Measurements from ENCODE around the gene FARS2. TPM values are rescaled to one million over a fixed set of nuclear protein-coding genes. Genes with fewer than 3 reads are reported as not detected.
A peak's percentile ranks its signal among the peaks of the same experiment; 100 is the strongest.
"Not testable (repeated sequence)": the region's sequence is repeated elsewhere in the genome, so short reads cannot be mapped to it uniquely, and the experiment has no call there.

Gene FARS2
- total and polyA plus RNA-seq, 4 donors: 6.3 to 14.2 (median 10.5) TPM

- intact Hi-C loops (cut with DNase I): no loop called here
- Histone ChIP-seq H3K27me3 (ENCODE audit: control insufficient read depth in 1 of 2, insufficient read depth in 2 of 2, low read length in 1 of 2) (no peaks in the 10 kb centered on the region), H3K27ac (ENCODE audit: low read depth in 1 of 2, low read length in 2 of 2) (no peak overlapping the region), H3K36me3 (ENCODE audit: control insufficient read depth in 1 of 2, insufficient read depth in 2 of 2, low read length in 1 of 2) (no peaks in the 10 kb centered on the region), H3K9me3 (ENCODE audit: control insufficient read depth, low read length) (no peaks in the 10 kb centered on the region), H3K4me1 (ENCODE audit: control insufficient read depth in 1 of 2, insufficient read depth in 2 of 2, low read length in 2 of 2) (no peaks in the 10 kb centered on the region), H3K4me3 (ENCODE audit: low read length in 2 of 2) (no peak overlapping the region)
- ATAC-seq (ENCODE audit: low FRiP score) (peak; percentile 69), DNase-seq (peak; percentile 61 to 77)
- 36 to 37% methylated on average over 26 of the region's 26 CpGs for WGBS, 2 donors
These were observed 521.7 kb downstream of the FARS2 start for GRCh38 chr6:5782783-5783547.

DNA sequence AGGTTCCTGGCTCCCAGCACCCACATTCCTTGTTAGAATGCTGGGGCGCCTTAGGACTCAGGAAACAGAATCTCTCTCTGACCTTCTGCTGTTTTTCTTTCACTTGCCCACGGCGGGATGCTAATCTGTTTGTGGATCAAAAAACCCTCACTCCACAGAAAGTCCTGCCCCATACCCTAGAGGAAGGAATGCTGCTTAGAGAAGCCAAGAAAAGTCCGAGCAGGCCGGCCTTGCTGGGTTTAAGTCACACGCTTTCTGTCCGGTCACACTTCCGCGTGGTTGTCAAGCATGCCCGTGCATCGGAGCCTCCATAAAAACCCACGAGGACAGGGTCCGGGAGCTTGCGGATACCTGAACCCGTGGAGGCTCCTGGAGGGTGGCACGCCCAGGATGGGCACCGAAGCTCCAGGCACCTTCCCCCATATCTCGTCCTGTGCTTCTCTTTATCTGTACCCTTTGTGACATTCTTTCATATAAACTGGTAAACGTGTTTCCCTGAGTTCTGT is 522.3 kb downstream of the FARS2 start:
- Histone ChIP-seq H3K27me3 (ENCODE audit: control insufficient read depth in 1 of 2, insufficient read depth in 2 of 2, low read length in 1 of 2) (no peaks in the 10 kb centered on the region), H3K36me3 (ENCODE audit: control insufficient read depth in 1 of 2, insufficient read depth in 2 of 2, low read length in 1 of 2) (no peaks in the 10 kb centered on the region), H3K4me3 (ENCODE audit: low read length in 2 of 2) (no peak overlapping the region), H3K4me1 (ENCODE audit: control insufficient read depth in 1 of 2, insufficient read depth in 2 of 2, low read length in 2 of 2) (no peaks in the 10 kb centered on the region), H3K27ac (ENCODE audit: low read depth in 1 of 2, low read length in 2 of 2) (no peak overlapping the region), H3K9me3 (ENCODE audit: control insufficient read depth, low read length) (no peaks in the 10 kb centered on the region)
- no peak for ATAC-seq (ENCODE audit: low FRiP score)
- peak in 1 of 2 donors; percentile 64 for DNase-seq
- WGBS, 2 donors: 91% methylated on average over 19 of the region's 19 CpGs
- intact Hi-C loops (cut with DNase I): no loop called here

DNA sequence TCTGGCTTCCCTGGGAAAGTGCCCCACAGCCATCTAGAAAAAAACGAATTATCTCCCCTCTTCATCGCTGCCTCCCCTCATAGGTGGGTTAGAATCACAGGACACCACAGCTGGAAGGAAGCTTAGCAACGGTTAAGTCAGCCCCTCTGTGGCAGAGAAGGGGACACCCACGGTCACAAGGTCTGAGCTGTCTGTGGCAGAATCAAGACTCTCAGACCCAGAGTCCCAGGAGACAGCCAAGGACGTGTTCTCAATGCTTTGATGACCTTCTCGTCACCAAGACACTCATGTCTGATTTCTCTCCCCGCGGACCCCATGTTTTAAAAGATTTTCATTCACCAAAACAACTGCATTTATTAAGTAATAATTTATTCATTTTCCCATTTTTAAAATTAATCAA is 523.9 kb downstream of the FARS2 start:
- no peaks in the 10 kb centered on the region for H3K9me3 ChIP-seq (ENCODE audit: control insufficient read depth, low read length)
- DNase-seq (no peak), ATAC-seq (ENCODE audit: low FRiP score) (no peak)
- H3K27me3 ChIP-seq (ENCODE audit: control insufficient read depth in 1 of 2, insufficient read depth in 2 of 2, low read length in 1 of 2): no peaks in the 10 kb centered on the region
- intact Hi-C loops (cut with DNase I): no loop called here
- no peaks in the 10 kb centered on the region for H3K4me1 ChIP-seq (ENCODE audit: control insufficient read depth in 1 of 2, insufficient read depth in 2 of 2, low read length in 2 of 2)
- no peak overlapping the region for H3K4me3 ChIP-seq (ENCODE audit: low read length in 2 of 2)
- H3K27ac ChIP-seq (ENCODE audit: low read depth in 1 of 2, low read length in 2 of 2): no peak overlapping the region
- 95 to 96% methylated on average over 8 of the region's 8 CpGs for WGBS, 2 donors
- H3K36me3 ChIP-seq (ENCODE audit: control insufficient read depth in 1 of 2, insufficient read depth in 2 of 2, low read length in 1 of 2): no peaks in the 10 kb centered on the region

DNA sequence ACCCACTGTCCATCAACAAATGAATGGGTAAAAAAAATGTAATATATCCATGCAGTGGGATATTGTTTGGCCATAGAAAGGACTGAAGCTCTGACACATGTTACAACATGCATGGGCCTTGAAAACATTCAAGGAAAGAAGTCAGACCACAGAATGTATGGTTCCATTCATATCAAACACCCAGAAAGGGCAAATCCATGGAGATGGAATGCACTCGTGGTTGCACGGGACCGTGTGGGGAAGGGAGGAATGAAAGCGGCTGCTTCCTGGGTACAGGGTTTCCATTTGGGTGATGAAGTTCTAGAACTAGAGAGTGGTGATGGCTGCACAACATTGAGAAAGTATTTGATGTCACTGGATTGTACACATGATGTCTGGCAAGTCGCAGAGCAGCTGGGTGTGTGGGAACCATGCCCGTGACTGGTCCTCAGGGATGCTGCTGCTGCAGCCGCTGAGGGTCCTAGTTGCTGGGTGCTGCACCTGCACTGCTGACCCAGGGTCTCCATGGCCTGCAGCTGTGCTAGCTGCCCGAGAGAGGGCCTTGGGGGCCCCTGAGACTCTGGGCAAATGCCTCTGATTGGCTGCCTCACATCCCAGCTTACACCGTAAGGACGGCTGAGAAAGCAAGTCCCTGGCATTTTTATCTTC is 525.1 kb downstream of the FARS2 start:
- Histone ChIP-seq H3K9me3 (ENCODE audit: control insufficient read depth, low read length) (no peaks in the 10 kb centered on the region), H3K27me3 (ENCODE audit: control insufficient read depth in 1 of 2, insufficient read depth in 2 of 2, low read length in 1 of 2) (no peaks in the 10 kb centered on the region), H3K36me3 (ENCODE audit: control insufficient read depth in 1 of 2, insufficient read depth in 2 of 2, low read length in 1 of 2) (no peaks in the 10 kb centered on the region), H3K27ac (ENCODE audit: low read depth in 1 of 2, low read length in 2 of 2) (no peak overlapping the region), H3K4me1 (ENCODE audit: control insufficient read depth in 1 of 2, insufficient read depth in 2 of 2, low read length in 2 of 2) (no peaks in the 10 kb centered on the region), H3K4me3 (ENCODE audit: low read length in 2 of 2) (no peak overlapping the region)
- ATAC-seq (ENCODE audit: low FRiP score) (no peak), DNase-seq (peak in 1 of 2 donors; percentile 34)
- intact Hi-C loops (cut with DNase I): no loop called here
- 88 to 89% methylated on average over 10 of the region's 10 CpGs for WGBS, 2 donors

DNA sequence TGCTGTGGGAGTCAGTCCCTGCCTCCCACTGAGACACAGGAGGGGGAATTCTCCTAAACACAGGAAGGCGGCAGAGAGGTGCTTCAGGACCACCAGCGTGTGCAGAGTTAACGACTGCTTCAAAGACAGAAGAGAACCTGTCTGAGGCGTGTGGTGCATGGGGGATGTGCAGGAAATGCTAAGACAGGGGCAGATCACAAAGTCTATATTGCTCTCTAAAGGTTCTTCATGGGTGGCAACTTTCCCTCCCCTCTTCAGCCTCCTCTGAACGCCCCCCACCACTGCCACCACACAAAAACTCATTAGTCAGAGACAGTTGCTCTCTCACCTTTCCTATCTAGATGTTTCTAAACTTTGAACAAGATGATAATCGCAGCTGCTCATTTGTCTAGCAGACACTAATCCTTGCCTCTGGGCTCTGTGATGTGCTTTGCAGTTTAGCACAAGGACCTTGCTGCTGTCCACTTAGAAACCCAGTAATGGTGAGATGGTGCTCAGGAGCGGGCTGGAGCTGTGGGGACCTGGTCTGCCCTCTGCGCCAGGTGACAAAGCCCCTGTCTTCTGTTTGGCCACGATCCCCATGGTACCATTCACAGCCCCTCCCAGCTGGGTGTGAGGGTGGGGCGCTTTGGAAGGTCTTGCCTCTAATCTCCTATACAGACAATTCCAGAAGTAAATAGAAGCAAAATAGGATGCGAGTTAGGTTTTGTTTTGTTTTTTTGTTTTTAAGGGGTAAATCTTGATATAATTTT is 525.8 kb downstream of the FARS2 start:
- H3K36me3 ChIP-seq (ENCODE audit: control insufficient read depth in 1 of 2, insufficient read depth in 2 of 2, low read length in 1 of 2): no peaks in the 10 kb centered on the region
- no peaks in the 10 kb centered on the region for H3K4me1 ChIP-seq (ENCODE audit: control insufficient read depth in 1 of 2, insufficient read depth in 2 of 2, low read length in 2 of 2)
- no peaks in the 10 kb centered on the region for H3K27me3 ChIP-seq (ENCODE audit: control insufficient read depth in 1 of 2, insufficient read depth in 2 of 2, low read length in 1 of 2)
- ATAC-seq (ENCODE audit: low FRiP score) (no peak), DNase-seq (peak in 1 of 2 donors; percentile 37)
- intact Hi-C loops (cut with DNase I): no loop called here
- no peak overlapping the region for H3K27ac ChIP-seq (ENCODE audit: low read depth in 1 of 2, low read length in 2 of 2)
- WGBS, 2 donors: 77 to 80% methylated on average over 11 of the region's 11 CpGs
- no peak overlapping the region for H3K4me3 ChIP-seq (ENCODE audit: low read length in 2 of 2)
- H3K9me3 ChIP-seq (ENCODE audit: control insufficient read depth, low read length): no peaks in the 10 kb centered on the region

GRCh38 chr6:5789426-5789825 is 528.1 kb downstream of the FARS2 start:
- H3K9me3 ChIP-seq (ENCODE audit: control insufficient read depth, low read length); H3K4me3 ChIP-seq (ENCODE audit: low read length in 2 of 2); intact Hi-C loops (cut with DNase I); DNase-seq; H3K27ac ChIP-seq (ENCODE audit: low read depth in 1 of 2, low read length in 2 of 2); H3K4me1 ChIP-seq (ENCODE audit: control insufficient read depth in 1 of 2, insufficient read depth in 2 of 2, low read length in 2 of 2); ATAC-seq (ENCODE audit: low FRiP score); H3K27me3 ChIP-seq (ENCODE audit: control insufficient read depth in 1 of 2, insufficient read depth in 2 of 2, low read length in 1 of 2); H3K36me3 ChIP-seq (ENCODE audit: control insufficient read depth in 1 of 2, insufficient read depth in 2 of 2, low read length in 1 of 2): not testable (repeated sequence)
- 77 to 85% methylated on average over 5 of the region's 5 CpGs for WGBS, 2 donors

DNA sequence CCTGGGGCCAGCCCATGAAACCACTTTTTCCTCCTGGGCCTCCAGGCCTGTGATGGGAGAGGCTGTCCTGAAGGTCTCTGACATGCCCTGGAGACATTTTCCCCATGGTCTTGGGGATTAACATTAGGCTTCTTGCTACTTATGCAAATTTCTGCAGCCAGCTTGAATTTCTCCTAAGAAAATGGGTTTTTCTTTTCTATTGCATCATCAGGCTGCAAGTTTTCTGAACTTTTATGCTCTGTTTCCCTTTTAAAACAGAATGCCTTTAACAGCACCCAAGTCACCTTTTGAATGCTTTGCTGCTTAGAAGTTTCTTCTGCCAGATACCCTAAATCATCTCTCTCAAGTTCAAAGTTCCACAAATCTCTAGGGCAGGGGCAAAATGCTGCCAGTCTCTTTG is 535.2 kb downstream of the FARS2 start:
- DNase-seq; H3K4me1 ChIP-seq (ENCODE audit: control insufficient read depth in 1 of 2, insufficient read depth in 2 of 2, low read length in 2 of 2); H3K4me3 ChIP-seq (ENCODE audit: low read length in 2 of 2); H3K9me3 ChIP-seq (ENCODE audit: control insufficient read depth, low read length); ATAC-seq (ENCODE audit: low FRiP score); H3K36me3 ChIP-seq (ENCODE audit: control insufficient read depth in 1 of 2, insufficient read depth in 2 of 2, low read length in 1 of 2); H3K27ac ChIP-seq (ENCODE audit: low read depth in 1 of 2, low read length in 2 of 2); intact Hi-C loops (cut with DNase I); H3K27me3 ChIP-seq (ENCODE audit: control insufficient read depth in 1 of 2, insufficient read depth in 2 of 2, low read length in 1 of 2): not testable (repeated sequence)

- WGBS, 2 donors: 92 to 97% methylated on average over 1 of the region's 1 CpG
- DNase-seq; H3K4me3 ChIP-seq (ENCODE audit: low read length in 2 of 2); ATAC-seq (ENCODE audit: low FRiP score); H3K27ac ChIP-seq (ENCODE audit: low read depth in 1 of 2, low read length in 2 of 2); H3K36me3 ChIP-seq (ENCODE audit: control insufficient read depth in 1 of 2, insufficient read depth in 2 of 2, low read length in 1 of 2); H3K4me1 ChIP-seq (ENCODE audit: control insufficient read depth in 1 of 2, insufficient read depth in 2 of 2, low read length in 2 of 2); intact Hi-C loops (cut with DNase I); H3K27me3 ChIP-seq (ENCODE audit: control insufficient read depth in 1 of 2, insufficient read depth in 2 of 2, low read length in 1 of 2); H3K9me3 ChIP-seq (ENCODE audit: control insufficient read depth, low read length): not testable (repeated sequence)
These were observed 545.1 kb downstream of the FARS2 start for GRCh38 chr6:5806406-5806805.
